ENCODE results near the gene EXD3.
"Not testable (repeated sequence)": the region's sequence is repeated elsewhere in the genome, so short reads cannot be mapped to it uniquely, and the experiment has no call there.

- TF ChIP-seq, protein P1, sequence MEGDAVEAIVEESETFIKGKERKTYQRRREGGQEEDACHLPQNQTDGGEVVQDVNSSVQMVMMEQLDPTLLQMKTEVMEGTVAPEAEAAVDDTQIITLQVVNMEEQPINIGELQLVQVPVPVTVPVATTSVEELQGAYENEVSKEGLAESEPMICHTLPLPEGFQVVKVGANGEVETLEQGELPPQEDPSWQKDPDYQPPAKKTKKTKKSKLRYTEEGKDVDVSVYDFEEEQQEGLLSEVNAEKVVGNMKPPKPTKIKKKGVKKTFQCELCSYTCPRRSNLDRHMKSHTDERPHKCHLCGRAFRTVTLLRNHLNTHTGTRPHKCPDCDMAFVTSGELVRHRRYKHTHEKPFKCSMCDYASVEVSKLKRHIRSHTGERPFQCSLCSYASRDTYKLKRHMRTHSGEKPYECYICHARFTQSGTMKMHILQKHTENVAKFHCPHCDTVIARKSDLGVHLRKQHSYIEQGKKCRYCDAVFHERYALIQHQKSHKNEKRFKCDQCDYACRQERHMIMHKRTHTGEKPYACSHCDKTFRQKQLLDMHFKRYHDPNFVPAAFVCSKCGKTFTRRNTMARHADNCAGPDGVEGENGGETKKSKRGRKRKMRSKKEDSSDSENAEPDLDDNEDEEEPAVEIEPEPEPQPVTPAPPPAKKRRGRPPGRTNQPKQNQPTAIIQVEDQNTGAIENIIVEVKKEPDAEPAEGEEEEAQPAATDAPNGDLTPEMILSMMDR (IDR thresholded peaks at IDR 0.05): not testable (repeated sequence)
- not testable (repeated sequence) for TF ChIP-seq POLR2A (IDR thresholded peaks at IDR 0.05)
These were observed 28.5 kb upstream of the EXD3 start for GRCh38 chr9:137451264-137452005.
